ENCODE measurements around the gene CUL4A.
A peak's percentile ranks its signal among the peaks of the same experiment; 100 is the strongest.

The CUL4A gene

DNA sequence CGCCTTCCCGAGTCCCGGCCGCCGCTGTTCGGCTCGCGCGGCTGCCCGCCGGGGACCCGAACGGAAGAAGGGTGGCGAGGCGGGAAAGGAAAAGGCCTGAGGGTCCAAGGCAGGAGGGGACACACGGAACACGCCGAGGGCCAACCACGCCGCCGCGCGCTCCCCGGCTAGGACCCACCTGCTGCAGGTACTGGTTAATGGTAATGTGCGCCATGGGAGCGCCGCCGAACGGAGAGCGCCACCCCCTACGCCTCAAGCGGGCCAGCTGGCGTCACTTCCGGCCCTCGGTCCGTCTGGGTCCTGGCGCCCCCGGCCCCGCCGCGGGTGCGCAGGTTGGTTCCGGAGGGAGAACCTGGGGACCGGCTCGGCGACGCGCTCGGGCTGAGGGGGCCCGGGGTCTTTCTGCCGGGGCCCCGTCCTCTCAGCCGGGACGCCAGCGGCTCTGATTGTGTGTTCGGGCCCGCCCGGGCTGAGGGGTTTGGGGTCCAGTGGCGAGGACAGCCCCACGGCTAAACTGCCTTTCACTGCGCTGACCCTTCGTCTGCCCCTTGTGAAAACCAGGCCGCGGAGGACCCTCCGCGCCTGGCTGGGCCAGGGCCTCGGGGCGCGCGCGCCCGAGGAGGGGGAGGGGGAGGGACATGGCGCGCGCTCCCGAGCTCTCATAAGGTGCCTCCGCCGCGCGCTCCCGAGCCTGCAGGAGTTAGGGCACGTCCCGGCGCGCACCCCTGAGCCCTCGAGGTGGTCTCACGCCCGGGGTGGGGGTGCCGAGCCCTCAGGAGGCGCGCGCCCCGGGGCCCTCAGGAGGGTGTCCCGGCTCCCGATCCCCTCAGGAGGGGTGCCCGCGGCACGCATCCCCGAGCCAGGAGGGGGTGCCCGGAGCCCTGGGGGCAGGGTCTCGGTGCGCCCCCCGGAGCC lies 735 bp upstream of the CUL4A start, which contains the start of gene PCID2:
Gene PCID2 (minus strand): TSS at position 249 of the 915 bp plus-strand sequence. CDS start 35 bp downstream, at position 214.
- DNase-seq = peak; percentile 90

DNA sequence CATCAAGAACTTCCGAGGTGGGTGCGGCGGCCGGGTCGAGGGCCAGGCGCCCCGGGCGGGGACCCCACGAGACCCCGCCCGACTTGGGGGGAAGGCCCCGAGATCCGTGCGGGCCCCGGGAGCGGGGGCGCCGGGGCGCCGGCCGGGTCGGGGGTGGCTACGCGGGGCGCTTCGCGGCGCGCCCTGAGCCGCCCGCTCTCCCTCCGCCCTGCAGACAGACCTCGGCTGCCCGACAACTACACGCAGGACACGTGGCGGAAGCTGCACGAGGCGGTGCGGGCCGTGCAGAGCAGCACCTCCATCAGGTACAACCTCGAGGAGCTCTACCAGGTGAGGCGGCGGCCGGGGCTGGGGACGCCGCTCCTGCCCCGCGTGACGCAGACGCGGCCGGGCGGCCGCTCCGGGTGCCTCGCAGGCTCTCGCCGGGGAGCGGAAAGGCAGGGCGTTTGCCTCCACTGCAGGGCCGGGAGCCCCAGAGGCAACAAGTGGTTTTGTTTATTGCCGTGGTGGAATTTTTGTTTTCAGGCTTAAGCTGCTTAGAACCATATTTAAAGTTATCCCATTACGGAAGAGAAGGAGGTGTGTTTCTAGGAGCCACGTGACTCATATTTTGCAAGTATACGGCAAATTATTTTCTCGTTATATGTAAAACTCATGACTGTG lies 477 bp downstream of the CUL4A start:
- peak; percentile 51 for DNase-seq

GRCh38 chr13:113210833-113211232 lies 1.4 kb downstream of the CUL4A start:
- DNase-seq = no peak

- DNase-seq = no peak
These were observed 2.4 kb downstream of the CUL4A start for GRCh38 chr13:113211774-113212173.

- DNase-seq = peak; percentile 73
These were observed 7.0 kb downstream of the CUL4A start for GRCh38 chr13:113216254-113217048.

- no peak for DNase-seq
These were observed 9.2 kb downstream of the CUL4A start for GRCh38 chr13:113218586-113218985.

- DNase-seq = no peak
These were observed 10.0 kb downstream of the CUL4A start for GRCh38 chr13:113219256-113219940.

- no peak for DNase-seq
These were observed 10.8 kb downstream of the CUL4A start for GRCh38 chr13:113220141-113220598.

DNA sequence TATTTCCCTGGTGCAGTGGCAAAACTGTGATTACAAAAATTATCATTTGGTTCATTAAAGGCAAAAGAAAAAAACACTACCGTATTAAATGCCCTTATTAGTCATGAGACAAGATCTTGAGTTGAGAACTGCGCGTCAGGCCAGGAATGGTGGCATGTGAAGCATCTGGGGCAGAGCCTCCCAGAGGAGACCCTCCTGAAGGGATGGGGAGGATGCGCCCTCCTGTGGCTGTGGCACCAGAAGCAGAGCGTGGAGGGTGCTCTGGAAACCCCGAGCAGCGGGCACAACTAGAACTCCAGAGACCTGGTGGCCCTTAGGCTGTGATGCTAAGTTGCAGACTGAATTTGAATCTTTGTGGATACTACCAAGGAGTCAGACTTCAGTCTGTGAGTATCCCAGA lies 11.5 kb downstream of the CUL4A start:
- no peak for DNase-seq

- no peak for DNase-seq
These were observed 13.7 kb downstream of the CUL4A start for GRCh38 chr13:113223070-113223469.

- no peak for DNase-seq
These were observed 15.1 kb downstream of the CUL4A start for GRCh38 chr13:113224486-113224885.

DNA sequence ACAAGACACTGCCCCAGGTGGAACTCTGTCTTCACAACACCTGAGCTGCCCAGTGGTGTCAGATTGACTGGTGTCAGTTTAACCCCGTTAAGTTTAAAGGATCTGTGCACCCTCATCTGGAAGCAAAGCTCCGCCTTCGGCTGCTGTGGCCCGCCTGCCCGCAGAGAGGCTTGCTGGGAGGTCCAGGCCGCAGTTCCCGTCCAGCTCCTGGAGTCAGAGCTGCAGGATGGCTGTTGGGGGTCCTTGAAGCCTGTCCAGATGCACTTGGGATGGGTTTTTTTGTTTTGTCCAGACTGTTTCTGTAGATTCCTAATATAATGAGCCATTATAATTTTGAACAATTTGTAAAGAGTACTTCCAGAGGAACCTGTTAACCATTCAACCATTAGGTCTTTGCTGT lies 16.1 kb downstream of the CUL4A start:
- no peak for DNase-seq

GRCh38 chr13:113226873-113227450 lies 17.5 kb downstream of the CUL4A start:
- DNase-seq = no peak

GRCh38 chr13:113229161-113229560 lies 19.7 kb downstream of the CUL4A start:
- DNase-seq = no peak

GRCh38 chr13:113229791-113230190 lies 20.4 kb downstream of the CUL4A start:
- no peak for DNase-seq

DNA sequence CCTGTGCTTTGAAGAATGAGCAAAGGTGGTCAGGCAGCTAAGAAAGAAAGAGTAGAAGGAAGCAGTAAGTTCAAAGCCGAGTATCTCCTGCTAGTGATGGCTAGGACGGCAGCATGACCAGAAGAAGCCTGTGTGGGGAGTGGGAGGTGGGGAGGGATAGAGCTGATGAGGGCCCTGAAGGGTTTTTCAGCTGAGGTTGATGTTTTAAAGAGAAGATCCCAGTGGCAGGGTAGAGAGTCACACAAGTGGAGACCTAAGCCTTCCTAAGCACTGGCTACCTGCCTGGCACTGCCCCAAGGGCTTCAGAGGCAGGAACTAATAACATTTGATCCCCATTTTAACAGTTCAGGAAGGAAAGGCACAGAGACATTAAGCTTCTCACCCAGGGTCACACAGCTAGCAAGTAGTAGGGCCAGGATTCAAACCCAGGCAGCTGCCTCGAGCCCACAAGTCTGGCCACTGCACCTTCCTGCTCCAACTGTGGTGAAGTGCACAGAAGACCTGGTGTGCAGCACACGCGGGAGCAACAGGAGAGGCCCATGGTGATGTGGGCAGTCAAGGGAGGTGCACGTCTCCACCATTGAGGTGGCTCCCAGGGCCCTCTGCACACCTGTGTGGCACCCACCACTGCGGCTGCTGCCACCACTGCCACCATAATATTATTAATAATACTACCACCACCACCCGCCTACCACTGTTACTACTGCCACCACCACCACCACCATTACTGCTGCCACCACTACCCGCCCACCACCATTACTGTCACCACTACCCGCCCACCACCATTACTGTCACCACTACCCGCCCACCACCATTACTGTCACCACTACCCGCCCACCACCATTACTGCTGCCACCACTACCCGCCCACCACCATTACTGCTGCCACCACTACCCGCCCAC lies 22.1 kb downstream of the CUL4A start:
- no peak for DNase-seq

GRCh38 chr13:113232208-113233003 lies 23.0 kb downstream of the CUL4A start:
- DNase-seq = no peak

- DNase-seq = no peak
These were observed 23.7 kb downstream of the CUL4A start for GRCh38 chr13:113233101-113233500.

DNA sequence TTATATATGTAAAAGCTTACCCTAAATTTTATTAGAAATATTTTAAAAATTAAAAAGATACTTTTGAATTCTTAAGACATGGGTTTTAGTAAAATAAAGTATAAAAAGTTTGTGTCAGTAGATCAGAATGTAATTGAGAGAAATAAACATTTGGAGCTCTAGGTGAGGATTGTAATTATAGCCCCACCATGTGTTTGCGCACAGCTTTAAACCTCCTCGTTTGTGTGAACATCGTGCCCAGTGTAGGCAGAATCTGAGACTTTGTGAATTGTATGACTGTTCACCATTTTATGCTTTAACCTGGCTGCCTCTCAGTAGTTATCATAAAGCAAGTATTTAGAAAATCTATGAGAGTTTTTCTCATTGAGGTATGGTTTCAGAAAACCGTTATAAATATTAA lies 29.1 kb downstream of the CUL4A start:
- DNase-seq = peak; percentile 10

DNA sequence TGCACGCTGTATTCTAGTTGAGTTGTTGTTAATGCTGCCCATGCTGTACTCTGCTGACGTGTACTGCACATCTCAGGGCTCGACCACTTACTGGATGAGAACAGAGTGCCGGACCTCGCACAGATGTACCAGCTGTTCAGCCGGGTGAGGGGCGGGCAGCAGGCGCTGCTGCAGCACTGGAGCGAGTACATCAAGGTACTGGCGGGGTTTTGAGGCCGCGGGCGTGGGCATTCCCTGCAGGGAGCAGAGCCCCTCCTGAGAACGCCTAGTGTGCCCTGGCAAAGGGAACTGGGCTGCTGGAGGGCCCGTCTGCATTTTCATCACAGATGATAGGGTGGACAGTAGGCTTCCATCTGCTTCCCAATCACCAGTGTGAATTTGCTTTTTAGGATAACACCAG lies 29.9 kb downstream of the CUL4A start:
- no peak for DNase-seq
